Panc1 (cell line): ENCODE data around the gene H3-3A.

Experiments used
- CTCF ChIP-seq: fragments of 450-650 bp; IDR thresholded peaks from 2 replicates; pipeline ENCODE4 v1.5.1; 2017; ENCODE audit warnings: mild to moderate bottlenecking
- TF ChIP-seq, protein P1 (sequence below), 2 experiments: IDR thresholded peaks; 2 replicates each; pipeline ENCODE4 v1.6.1; 2011 to 2012; ENCODE audit warnings: low read depth in 2 of 2, control low read depth in 1 of 2, low read length in 1 of 2, mild to moderate bottlenecking in 1 of 2, moderate library complexity in 1 of 2; ENCODE audit not compliant: insufficient read depth in 1 of 2

DNA sequence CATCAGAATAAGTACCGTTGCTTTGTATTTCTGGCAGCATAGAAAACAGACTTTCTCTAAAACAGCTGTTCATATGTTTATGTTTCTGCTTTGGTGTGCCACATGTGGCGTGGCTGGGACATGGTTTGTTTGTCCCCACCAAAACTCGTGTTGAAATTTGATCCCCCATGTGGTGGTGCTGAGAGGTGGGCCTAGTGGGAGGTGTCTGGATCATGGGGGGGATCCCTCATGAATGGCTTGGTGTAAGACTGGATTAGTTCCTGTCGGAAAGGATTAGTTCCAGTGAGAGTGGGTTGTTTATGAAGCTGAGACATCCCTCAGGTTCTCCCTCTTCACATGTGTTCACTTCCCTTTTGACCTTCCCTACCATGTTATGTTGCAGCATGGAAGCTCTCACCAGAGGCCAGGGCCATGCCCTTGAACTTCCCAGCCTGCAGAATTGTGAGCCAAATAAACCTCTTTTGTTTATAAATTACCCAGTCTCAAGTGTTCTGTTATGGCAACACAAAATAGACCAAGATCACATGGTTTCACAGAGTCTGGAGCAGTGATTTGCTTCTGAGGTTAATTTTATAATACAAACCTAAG, 17.9 kb upstream of the H3-3A start:
- TF ChIP-seq CTCF, result no peak
- TF ChIP-seq, protein P1, sequence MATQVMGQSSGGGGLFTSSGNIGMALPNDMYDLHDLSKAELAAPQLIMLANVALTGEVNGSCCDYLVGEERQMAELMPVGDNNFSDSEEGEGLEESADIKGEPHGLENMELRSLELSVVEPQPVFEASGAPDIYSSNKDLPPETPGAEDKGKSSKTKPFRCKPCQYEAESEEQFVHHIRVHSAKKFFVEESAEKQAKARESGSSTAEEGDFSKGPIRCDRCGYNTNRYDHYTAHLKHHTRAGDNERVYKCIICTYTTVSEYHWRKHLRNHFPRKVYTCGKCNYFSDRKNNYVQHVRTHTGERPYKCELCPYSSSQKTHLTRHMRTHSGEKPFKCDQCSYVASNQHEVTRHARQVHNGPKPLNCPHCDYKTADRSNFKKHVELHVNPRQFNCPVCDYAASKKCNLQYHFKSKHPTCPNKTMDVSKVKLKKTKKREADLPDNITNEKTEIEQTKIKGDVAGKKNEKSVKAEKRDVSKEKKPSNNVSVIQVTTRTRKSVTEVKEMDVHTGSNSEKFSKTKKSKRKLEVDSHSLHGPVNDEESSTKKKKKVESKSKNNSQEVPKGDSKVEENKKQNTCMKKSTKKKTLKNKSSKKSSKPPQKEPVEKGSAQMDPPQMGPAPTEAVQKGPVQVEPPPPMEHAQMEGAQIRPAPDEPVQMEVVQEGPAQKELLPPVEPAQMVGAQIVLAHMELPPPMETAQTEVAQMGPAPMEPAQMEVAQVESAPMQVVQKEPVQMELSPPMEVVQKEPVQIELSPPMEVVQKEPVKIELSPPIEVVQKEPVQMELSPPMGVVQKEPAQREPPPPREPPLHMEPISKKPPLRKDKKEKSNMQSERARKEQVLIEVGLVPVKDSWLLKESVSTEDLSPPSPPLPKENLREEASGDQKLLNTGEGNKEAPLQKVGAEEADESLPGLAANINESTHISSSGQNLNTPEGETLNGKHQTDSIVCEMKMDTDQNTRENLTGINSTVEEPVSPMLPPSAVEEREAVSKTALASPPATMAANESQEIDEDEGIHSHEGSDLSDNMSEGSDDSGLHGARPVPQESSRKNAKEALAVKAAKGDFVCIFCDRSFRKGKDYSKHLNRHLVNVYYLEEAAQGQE (IDR thresholded peaks at IDR 0.05; ENCODE audit: insufficient read depth in 1 of 2, low read depth in 2 of 2, low read length in 1 of 2), result no peak
